Calu3 (cell line): ENCODE results near the gene NFATC3. TPM values are rescaled to one million over a fixed set of nuclear protein-coding genes. Genes with fewer than 3 reads are reported as not detected.

ENCODE experiments used
- BruUV-seq: library from RNA; stranded (reverse); fragments of 400-500 nt; replicated peaks from 2 replicates; lab custom pipeline; 2021; lab: Mats Ljungman, UMichigan
- CTCF ChIA-PET: fragments of 300-600 bp; sonication (Branson Sonifier 250); formaldehyde crosslinking; loops from one replicate; lab custom pipeline; 2022; ENCODE audit warnings: antibody characterized with exemption; lab: Charles Lee
- DNase-seq: peaks from one replicate; pipeline ENCODE4 v3.0.0; 2022
- H3K27ac Mint-ChIP-seq: one replicate; pipeline ENCODE4 v1.8.0; 2022; ENCODE audit warnings: mixed read lengths; ENCODE audit not compliant: unreplicated experiment
- H3K27me3 Mint-ChIP-seq: one replicate; pipeline ENCODE4 v1.8.0; 2022; ENCODE audit warnings: mixed read lengths; ENCODE audit not compliant: unreplicated experiment
- H3K36me3 Mint-ChIP-seq: one replicate; pipeline ENCODE4 v1.8.0; 2022; ENCODE audit warnings: mild to moderate bottlenecking, moderate library complexity, mixed read lengths; ENCODE audit not compliant: insufficient read depth, unreplicated experiment
- H3K4me1 Mint-ChIP-seq: one replicate; pipeline ENCODE4 v1.8.0; 2022; ENCODE audit warnings: mild to moderate bottlenecking, low read depth, mixed read lengths; ENCODE audit not compliant: unreplicated experiment
- H3K4me3 Mint-ChIP-seq: one replicate; pipeline ENCODE4 v1.8.0; 2022; ENCODE audit warnings: mild to moderate bottlenecking, low read depth, moderate library complexity, mixed read lengths; ENCODE audit not compliant: unreplicated experiment
- H3K9me3 Mint-ChIP-seq: one replicate; pipeline ENCODE4 v1.8.0; 2022; ENCODE audit warnings: low read depth, mixed read lengths; ENCODE audit not compliant: unreplicated experiment
- intact Hi-C: fragments of 100-400 bp; cut with micrococcal nuclease; formaldehyde crosslinking; loops from one replicate; pipeline ENCODE4 v1.10.0; 2022; ENCODE audit not compliant: unreplicated experiment
- total RNA-seq: library from RNA; stranded (reverse); gene quantifications from 2 replicates; pipeline ENCODE4 v1.2.3, GENCODE V29; 2022
- TF ChIP-seq, protein P1 (sequence below): fragments of 200-600 bp; IDR thresholded peaks from one replicate; pipeline ENCODE4 v1.8.0; 2022; ENCODE audit warnings: antibody characterized with exemption; ENCODE audit not compliant: unreplicated experiment

NFATC3 gene
- total RNA-seq, 1 experiment from 2014 or later, result 39.3 TPM

DNA sequence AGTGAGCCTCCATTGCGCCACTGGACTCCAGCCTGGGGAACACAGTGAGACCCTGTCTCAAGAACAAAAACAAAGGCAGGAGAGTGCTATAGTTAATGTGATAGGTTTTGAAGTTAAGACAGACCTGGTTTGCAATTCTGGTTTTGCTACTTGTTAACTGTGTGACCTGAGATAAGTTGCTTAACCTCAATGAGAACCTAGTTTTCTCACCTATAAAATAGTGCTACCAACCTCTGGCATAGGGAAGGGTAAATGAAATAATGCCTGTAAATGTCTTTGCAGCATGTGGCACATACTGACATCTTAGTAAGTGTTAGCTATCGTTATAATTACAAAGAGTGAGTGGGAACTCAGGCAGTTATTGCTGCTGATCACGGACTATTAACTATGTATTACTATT lies 29.8 kb upstream of the NFATC3 start:
- peaks cover 5% of the 10 kb centered on the region for H3K36me3 Mint-ChIP-seq
- BruUV-seq, result no TSS peak
- intact Hi-C loops, result no loop called here
- H3K9me3 Mint-ChIP-seq, result no peaks in the 10 kb centered on the region
- DNase-seq, result no peak
- no peaks in the 10 kb centered on the region for H3K27me3 Mint-ChIP-seq
- H3K27ac Mint-ChIP-seq, result no peak overlapping the region
- H3K4me3 Mint-ChIP-seq, result no peak overlapping the region
- TF ChIP-seq, protein P1, sequence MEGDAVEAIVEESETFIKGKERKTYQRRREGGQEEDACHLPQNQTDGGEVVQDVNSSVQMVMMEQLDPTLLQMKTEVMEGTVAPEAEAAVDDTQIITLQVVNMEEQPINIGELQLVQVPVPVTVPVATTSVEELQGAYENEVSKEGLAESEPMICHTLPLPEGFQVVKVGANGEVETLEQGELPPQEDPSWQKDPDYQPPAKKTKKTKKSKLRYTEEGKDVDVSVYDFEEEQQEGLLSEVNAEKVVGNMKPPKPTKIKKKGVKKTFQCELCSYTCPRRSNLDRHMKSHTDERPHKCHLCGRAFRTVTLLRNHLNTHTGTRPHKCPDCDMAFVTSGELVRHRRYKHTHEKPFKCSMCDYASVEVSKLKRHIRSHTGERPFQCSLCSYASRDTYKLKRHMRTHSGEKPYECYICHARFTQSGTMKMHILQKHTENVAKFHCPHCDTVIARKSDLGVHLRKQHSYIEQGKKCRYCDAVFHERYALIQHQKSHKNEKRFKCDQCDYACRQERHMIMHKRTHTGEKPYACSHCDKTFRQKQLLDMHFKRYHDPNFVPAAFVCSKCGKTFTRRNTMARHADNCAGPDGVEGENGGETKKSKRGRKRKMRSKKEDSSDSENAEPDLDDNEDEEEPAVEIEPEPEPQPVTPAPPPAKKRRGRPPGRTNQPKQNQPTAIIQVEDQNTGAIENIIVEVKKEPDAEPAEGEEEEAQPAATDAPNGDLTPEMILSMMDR, result no peak
- H3K4me1 Mint-ChIP-seq, result no peaks in the 10 kb centered on the region
- CTCF ChIA-PET, result interaction anchor here (0.7 kb wide), 1 partner anchor 186 kb away, joined by 5 read pairs; no protein-coding TSS in a partner anchor

DNA sequence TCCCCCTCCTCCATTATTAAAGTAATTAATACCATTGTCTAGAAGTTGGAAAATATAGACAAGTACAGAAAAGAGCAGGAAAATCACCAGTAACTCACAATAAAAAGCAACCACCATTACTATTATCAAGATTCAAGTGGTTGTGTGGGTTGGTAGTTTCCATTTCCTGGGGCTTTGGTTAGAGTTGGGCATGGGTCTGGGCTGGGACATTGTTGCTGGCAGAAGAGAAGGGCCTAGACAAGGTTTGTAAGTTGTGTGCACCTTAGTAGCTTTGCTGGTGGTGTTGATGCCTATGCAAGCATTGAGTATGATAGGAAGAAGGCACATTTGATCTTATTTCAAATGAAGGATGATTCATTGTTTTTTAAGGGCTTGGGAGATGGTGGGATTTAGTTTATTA lies 25.4 kb upstream of the NFATC3 start:
- no peak overlapping the region for H3K27ac Mint-ChIP-seq
- intact Hi-C loops, result no loop called here
- no TSS peak for BruUV-seq
- no peak overlapping the region for H3K4me3 Mint-ChIP-seq
- peaks cover 6% of the 10 kb centered on the region for H3K4me1 Mint-ChIP-seq
- no peaks in the 10 kb centered on the region for H3K9me3 Mint-ChIP-seq
- H3K27me3 Mint-ChIP-seq, result no peaks in the 10 kb centered on the region
- CTCF ChIA-PET, result interaction anchor here (1.0 kb wide), 1 partner anchor 16 kb away, joined by 3 read pairs; no protein-coding TSS in a partner anchor
- no peak for DNase-seq
- TF ChIP-seq, protein P1, result no peak
- peaks cover 8% of the 10 kb centered on the region for H3K36me3 Mint-ChIP-seq

DNA sequence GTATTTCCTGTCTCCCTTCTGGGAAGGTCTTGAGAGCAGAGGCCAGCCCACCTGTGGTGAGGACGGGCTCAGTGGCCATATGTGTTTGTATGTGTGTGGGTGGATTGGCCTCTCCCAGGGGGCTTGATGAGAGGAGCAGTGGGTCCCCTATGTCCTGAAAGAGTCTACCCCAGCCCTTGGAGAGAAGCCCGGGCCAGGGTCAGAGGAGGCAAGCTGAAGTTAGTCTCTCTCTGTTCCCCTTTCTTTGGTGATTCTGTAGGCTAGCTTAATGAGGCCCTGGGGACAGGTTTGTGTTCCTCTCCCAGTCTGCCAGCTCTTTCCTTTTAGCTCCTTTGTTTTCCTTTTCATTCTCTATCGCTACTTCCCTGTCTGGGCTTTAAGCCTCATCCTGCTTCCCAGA lies 23.8 kb upstream of the NFATC3 start:
- CTCF ChIA-PET, result interaction anchor here (0.6 kb wide), 1 partner anchor 21 kb away, joined by 5 read pairs; no protein-coding TSS in a partner anchor
- Mint-ChIP-seq H3K27ac (no peak overlapping the region), H3K9me3 (no peaks in the 10 kb centered on the region), H3K36me3 (peaks cover 10% of the 10 kb centered on the region), H3K4me1 (peaks cover 9% of the 10 kb centered on the region), H3K27me3 (no peaks in the 10 kb centered on the region), H3K4me3 (no peak overlapping the region)
- TF ChIP-seq, protein P1, result no peak
- no TSS peak for BruUV-seq
- no peak for DNase-seq
- intact Hi-C loops, result no loop called here

DNA sequence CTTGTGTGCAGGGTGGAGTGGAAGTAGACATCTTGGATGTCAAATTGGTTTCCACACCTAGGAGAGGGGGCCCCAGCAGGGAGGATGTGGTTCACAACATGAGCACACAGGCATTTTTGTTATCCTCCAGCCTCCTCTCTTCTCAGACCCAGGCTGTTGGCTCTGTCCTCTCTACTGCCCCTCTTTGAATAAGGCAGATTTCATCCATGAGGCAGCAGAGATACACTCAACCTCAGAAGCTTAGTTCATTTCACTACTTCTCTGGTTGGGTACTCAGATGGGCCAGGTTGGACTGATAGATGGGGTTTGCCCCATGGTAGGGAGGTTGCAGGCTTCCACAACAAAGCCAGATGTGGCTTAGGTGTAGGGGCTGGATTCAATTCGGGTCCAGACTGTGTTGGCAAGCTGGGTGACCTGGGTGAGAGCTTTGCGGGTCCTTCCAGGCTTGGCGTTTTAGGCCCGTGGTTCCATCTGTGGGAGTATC lies 22.2 kb upstream of the NFATC3 start:
- CTCF ChIA-PET, result interaction anchor here (0.7 kb wide), 1 partner anchor 63 kb away, joined by 4 read pairs; no protein-coding TSS in a partner anchor
- H3K27ac Mint-ChIP-seq, result no peak overlapping the region
- no peak for DNase-seq
- intact Hi-C loops, result no loop called here
- TF ChIP-seq, protein P1, result no peak
- H3K36me3 Mint-ChIP-seq, result peaks cover 10% of the 10 kb centered on the region
- H3K4me3 Mint-ChIP-seq, result no peak overlapping the region
- H3K4me1 Mint-ChIP-seq, result peaks cover 9% of the 10 kb centered on the region
- no peaks in the 10 kb centered on the region for H3K9me3 Mint-ChIP-seq
- no TSS peak for BruUV-seq
- no peaks in the 10 kb centered on the region for H3K27me3 Mint-ChIP-seq
